Stimulated activated CD4-positive, alpha-beta T cell treated with anti-CD3 and anti-CD28 coated beads, TNF-alpha, amount 100 ng/mL, for 24 hours (primary cell): Measurements from ENCODE around the gene UFD1.

ENCODE experiments used
- DNase-seq, 3 experiments: peaks; one replicate each; pipeline ENCODE4 v3.0.0-alpha.2; 2020; ENCODE audit warnings: low read depth in 3 of 3

The UFD1 gene

GRCh38 chr22:19516378-19517170 is 37.6 kb upstream of the UFD1 start:
- no peak for DNase-seq

GRCh38 chr22:19515654-19516377 is 36.8 kb upstream of the UFD1 start:
- DNase-seq, result no peak

GRCh38 chr22:19514831-19515565 is 36.0 kb upstream of the UFD1 start:
- no peak for DNase-seq

- DNase-seq, result no peak
Observed at GRCh38 chr22:19513823-19514222, 34.8 kb upstream of the UFD1 start.

- no peak for DNase-seq
Observed at GRCh38 chr22:19510919-19511341, 31.9 kb upstream of the UFD1 start.

GRCh38 chr22:19509923-19510322 is 30.9 kb upstream of the UFD1 start:
- no peak for DNase-seq

- no peak for DNase-seq
Observed at GRCh38 chr22:19509191-19509590, 30.2 kb upstream of the UFD1 start.

GRCh38 chr22:19508024-19508776 is 29.2 kb upstream of the UFD1 start:
- DNase-seq, result no peak

GRCh38 chr22:19507534-19507861 is 28.5 kb upstream of the UFD1 start:
- DNase-seq, result no peak

- no peak for DNase-seq
Observed at GRCh38 chr22:19506212-19506611, 27.2 kb upstream of the UFD1 start.

- no peak for DNase-seq
Observed at GRCh38 chr22:19505735-19506126, 26.7 kb upstream of the UFD1 start.

GRCh38 chr22:19504900-19505734 is 26.1 kb upstream of the UFD1 start:
- no peak for DNase-seq

GRCh38 chr22:19503869-19504268 is 24.9 kb upstream of the UFD1 start:
- DNase-seq, result no peak

GRCh38 chr22:19503367-19503766 is 24.4 kb upstream of the UFD1 start:
- no peak for DNase-seq

- no peak for DNase-seq
Observed at GRCh38 chr22:19501897-19502447, 23.0 kb upstream of the UFD1 start.

GRCh38 chr22:19499880-19500242 is 20.9 kb upstream of the UFD1 start:
- DNase-seq, result no peak

GRCh38 chr22:19499236-19499879 is 20.4 kb upstream of the UFD1 start:
- DNase-seq, result no peak

- no peak for DNase-seq
Observed at GRCh38 chr22:19498866-19499190, 19.8 kb upstream of the UFD1 start.

- no peak for DNase-seq
Observed at GRCh38 chr22:19498154-19498865, 19.3 kb upstream of the UFD1 start.

GRCh38 chr22:19497245-19497644 is 18.3 kb upstream of the UFD1 start:
- no peak for DNase-seq
